H54 (cell line): ENCODE measurements around the gene DNAH14.
A peak's percentile ranks its signal among the peaks of the same experiment; 100 is the strongest.
"Not testable (repeated sequence)": the region's sequence is repeated elsewhere in the genome, so short reads cannot be mapped to it uniquely, and the experiment has no call there.

Experiments used
- DNase-seq: peaks from one replicate; pipeline ENCODE4 v3.0.0; 2011; ENCODE audit warnings: low spot score, mixed read lengths; ENCODE audit not compliant: insufficient read length
- FAIRE-seq: peaks from 3 replicates; lab custom pipeline; 2011; peaks lifted over from hg19 to GRCh38; lab: Jason Lieb, UNC
- POLR2A ChIP-seq: IDR thresholded peaks from 2 replicates; pipeline ENCODE4 v1.6.1; 2011; ENCODE audit warnings: low read depth, mild to moderate bottlenecking, low read length

Gene DNAH14

GRCh38 chr1:224929335-224930237 is at the start of gene DNAH14:
Gene DNAH14 (plus strand): TSS chr1:224929675. CDS start chr1:224952703, 23,028 bp downstream.
- FAIRE-seq (no peak), DNase-seq (no peak)
- no peak for TF ChIP-seq POLR2A

GRCh38 chr1:224880593-224881307 is 48.7 kb upstream of the DNAH14 start:
- no peak for TF ChIP-seq POLR2A
- DNase-seq = no peak
- FAIRE-seq = no peak

GRCh38 chr1:224881308-224881692 is 48.2 kb upstream of the DNAH14 start:
- not testable (repeated sequence) for FAIRE-seq, DNase-seq

- no peak for TF ChIP-seq POLR2A
- FAIRE-seq (no peak), DNase-seq (no peak)
Measured at GRCh38 chr1:224881762-224882211, 47.7 kb upstream of the DNAH14 start.

GRCh38 chr1:224882264-224882663 is 47.2 kb upstream of the DNAH14 start:
- DNase-seq = no peak
- no peak for FAIRE-seq
- no peak for TF ChIP-seq POLR2A

GRCh38 chr1:224883091-224883490 is 46.4 kb upstream of the DNAH14 start:
- DNase-seq (no peak), FAIRE-seq (no peak)

GRCh38 chr1:224884361-224884801 is 45.1 kb upstream of the DNAH14 start:
- TF ChIP-seq POLR2A = no peak

More at GRCh38 chr1:224883091-224883490, 46.4 kb upstream of the DNAH14 start:
- TF ChIP-seq POLR2A = no peak

GRCh38 chr1:224885376-224885775 is 44.1 kb upstream of the DNAH14 start:
- not testable (repeated sequence) for FAIRE-seq, DNase-seq

More at GRCh38 chr1:224884361-224884801, 45.1 kb upstream of the DNAH14 start:
- FAIRE-seq (no peak), DNase-seq (no peak)

GRCh38 chr1:224894915-224895314 is 34.6 kb upstream of the DNAH14 start:
- no peak for TF ChIP-seq POLR2A
- DNase-seq (peak; percentile 13), FAIRE-seq (no peak)

- FAIRE-seq (no peak), DNase-seq (no peak)
- TF ChIP-seq POLR2A = no peak
Measured at GRCh38 chr1:224896130-224896781, 33.2 kb upstream of the DNAH14 start.

- no peak for TF ChIP-seq POLR2A
- DNase-seq = no peak
- FAIRE-seq = no peak
Measured at GRCh38 chr1:224897529-224898327, 31.7 kb upstream of the DNAH14 start.

GRCh38 chr1:224898937-224899336 is 30.5 kb upstream of the DNAH14 start:
- DNase-seq (no peak), FAIRE-seq (no peak)
- no peak for TF ChIP-seq POLR2A

- no peak for FAIRE-seq
- no peak for DNase-seq
- TF ChIP-seq POLR2A = no peak
Measured at GRCh38 chr1:224900062-224900630, 29.3 kb upstream of the DNAH14 start.
